Stomach (tissue), 4 donors: ENCODE measurements around the gene OSTN.

Source experiments
- EP300 ChIP-seq: sonication (generic); formaldehyde crosslinking; IDR thresholded peaks from one replicate; pipeline ENCODE4 v1.6.1; 2017; ENCODE audit warnings: antibody characterized with exemption
- POLR2A ChIP-seq, 4 donors: fragments of 450-650 bp; IDR thresholded peaks; one replicate each; pipeline ENCODE4 v1.6.1; 2016; ENCODE audit warnings: antibody characterized with exemption in 4 of 4, control low read depth in 2 of 4, mild to moderate bottlenecking in 1 of 4, moderate library complexity in 1 of 4
- POLR2AphosphoS5 ChIP-seq, 3 donors: sonication (generic); formaldehyde crosslinking; IDR thresholded peaks; one replicate each; pipeline ENCODE4 v1.6.1; 2016; ENCODE audit warnings: antibody characterized with exemption in 3 of 3
- TF ChIP-seq, protein P1 (sequence below), 7 experiments: fragments of 450-650 bp in 4 of 7; fragments of 200-600 bp in 3 of 7; sonication (generic) in 3 of 7; IDR thresholded peaks; one replicate each; pipeline ENCODE4 v1.5.1; 2016 to 2019; ENCODE audit warnings: antibody characterized with exemption in 7 of 7, control low read depth in 2 of 7, mild to moderate bottlenecking in 1 of 7

DNA sequence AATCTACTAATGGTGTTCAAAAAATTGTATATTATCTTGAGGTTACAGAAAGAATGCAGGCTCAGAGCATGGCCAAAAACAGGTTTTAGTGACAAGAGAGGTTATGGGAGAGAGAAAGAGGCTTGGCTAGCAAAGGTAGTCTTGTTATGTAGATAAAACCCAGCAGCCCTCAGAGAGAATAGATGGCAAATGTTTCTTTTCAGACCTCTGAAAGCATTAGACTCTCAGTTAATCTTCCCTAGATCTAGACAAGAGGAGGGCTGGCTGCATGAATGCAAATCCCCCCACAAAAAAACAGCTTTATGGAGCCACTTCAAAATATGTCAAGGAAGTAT lies 62.2 kb downstream of the OSTN start:
- TF ChIP-seq, protein P1, sequence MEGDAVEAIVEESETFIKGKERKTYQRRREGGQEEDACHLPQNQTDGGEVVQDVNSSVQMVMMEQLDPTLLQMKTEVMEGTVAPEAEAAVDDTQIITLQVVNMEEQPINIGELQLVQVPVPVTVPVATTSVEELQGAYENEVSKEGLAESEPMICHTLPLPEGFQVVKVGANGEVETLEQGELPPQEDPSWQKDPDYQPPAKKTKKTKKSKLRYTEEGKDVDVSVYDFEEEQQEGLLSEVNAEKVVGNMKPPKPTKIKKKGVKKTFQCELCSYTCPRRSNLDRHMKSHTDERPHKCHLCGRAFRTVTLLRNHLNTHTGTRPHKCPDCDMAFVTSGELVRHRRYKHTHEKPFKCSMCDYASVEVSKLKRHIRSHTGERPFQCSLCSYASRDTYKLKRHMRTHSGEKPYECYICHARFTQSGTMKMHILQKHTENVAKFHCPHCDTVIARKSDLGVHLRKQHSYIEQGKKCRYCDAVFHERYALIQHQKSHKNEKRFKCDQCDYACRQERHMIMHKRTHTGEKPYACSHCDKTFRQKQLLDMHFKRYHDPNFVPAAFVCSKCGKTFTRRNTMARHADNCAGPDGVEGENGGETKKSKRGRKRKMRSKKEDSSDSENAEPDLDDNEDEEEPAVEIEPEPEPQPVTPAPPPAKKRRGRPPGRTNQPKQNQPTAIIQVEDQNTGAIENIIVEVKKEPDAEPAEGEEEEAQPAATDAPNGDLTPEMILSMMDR (IDR thresholded peaks at IDR 0.05), result no peak
- TF ChIP-seq POLR2AphosphoS5 (IDR thresholded peaks at IDR 0.05) (no peak), EP300 (no peak), POLR2A (IDR thresholded peaks at IDR 0.05) (no peak)
